K562 (cell line): ENCODE results near the gene CCDC178.

Experiments
- SP2 ChIP-seq: IDR thresholded peaks from 2 replicates; pipeline ENCODE4 v1.6.1; 2011; ENCODE audit warnings: mild to moderate bottlenecking, low read depth, low read length, moderate library complexity; ENCODE audit not compliant: poor library complexity, severe bottlenecking; ENCODE audit errors: extremely low read depth
- YY1 ChIP-seq, 3 experiments: IDR thresholded peaks; 2 replicates each; pipeline ENCODE4 v1.6.1; 2011; ENCODE audit warnings: low read length in 2 of 3, mild to moderate bottlenecking in 2 of 3, moderate library complexity in 2 of 3, borderline replicate concordance in 1 of 3, control low read depth in 1 of 3, low read depth in 1 of 3; ENCODE audit not compliant: insufficient read depth in 3 of 3, insufficient replicate concordance in 2 of 3, control insufficient read depth in 1 of 3, insufficient read length in 1 of 3; ENCODE audit errors: extremely low read depth in 1 of 3

- no peak for TF ChIP-seq YY1 (IDR thresholded peaks at IDR 0.05; ENCODE audit: borderline replicate concordance in 1 of 3, control insufficient read depth in 1 of 3, extremely low read depth in 1 of 3, insufficient read depth in 3 of 3, insufficient read length in 1 of 3, insufficient replicate concordance in 2 of 3, low read depth in 1 of 3, low read length in 2 of 3)
- TF ChIP-seq SP2, result no peak
These were observed 43.4 kb upstream of the CCDC178 start for GRCh38 chr18:33483908-33484307.
